Mucosa of descending colon (tissue), 3 donors: Measurements from ENCODE around the gene ROBO1. TPM values are rescaled to one million over a fixed set of nuclear protein-coding genes. Genes with fewer than 3 reads are reported as not detected.

Experiments used
- ATAC-seq: fragments of 200-7000 bp; cut with Tn5 transposase; one replicate; pipeline ENCODE4 v1.9.1; 2020; ENCODE audit warnings: mild to moderate bottlenecking, moderate library complexity
- DNase-seq, 3 donors: peaks; one replicate each; pipeline ENCODE4 v3.0.0-alpha.2; 2020
- H3K36me3 ChIP-seq: fragments of 200-600 bp; one replicate; pipeline ENCODE4 v1.8.0; 2021; ENCODE audit warnings: low read depth, mild to moderate bottlenecking
- H3K4me1 ChIP-seq: fragments of 200-600 bp; one replicate; pipeline ENCODE4 v1.8.0; 2021; ENCODE audit warnings: low read depth, mild to moderate bottlenecking
- H3K4me3 ChIP-seq: fragments of 200-600 bp; one replicate; pipeline ENCODE4 v1.8.0; 2021; ENCODE audit warnings: mild to moderate bottlenecking
- H3K9me3 ChIP-seq: fragments of 200-600 bp; one replicate; pipeline ENCODE4 v1.8.0; 2021; ENCODE audit warnings: mild to moderate bottlenecking
- intact Hi-C, 2 donors: fragments of 100-400 bp; cut with DNase I in 1 of 2; cut with micrococcal nuclease in 1 of 2; formaldehyde crosslinking; loops; one replicate each; pipeline versions ENCODE4 v1.11.0 to v1.11.1; 2022; cut with DNase I, micrococcal nuclease
- total RNA-seq, 3 donors: library from RNA; stranded (reverse); fragmentation: NEBNext Ultra II Directional in 2 of 3; extraction: Animal tissue kit (Norgen Biotek cat#: 25700) in 2 of 3; gene quantifications; one replicate each; pipeline versions ENCODE4 v1.2.1 to v1.2.4, GENCODE V29; 2021 to 2023
- TF ChIP-seq, protein P1 (sequence below): fragments of 200-600 bp; IDR thresholded peaks from one replicate; pipeline ENCODE4 v1.8.0; 2022; ENCODE audit warnings: antibody characterized with exemption, mild to moderate bottlenecking
- donor health status: DM: no; HTN: no; CAD: no; lungs with moderate emphysema.
- donor health status: DM: no; HTN: no; CAD: no.
- donor health status: DM: no; HTN: yes; CAD: no.

The ROBO1 gene
- total RNA-seq, 3 donors from 2014 or later = 4.3 to 22.7 (median 10.1) TPM

DNA sequence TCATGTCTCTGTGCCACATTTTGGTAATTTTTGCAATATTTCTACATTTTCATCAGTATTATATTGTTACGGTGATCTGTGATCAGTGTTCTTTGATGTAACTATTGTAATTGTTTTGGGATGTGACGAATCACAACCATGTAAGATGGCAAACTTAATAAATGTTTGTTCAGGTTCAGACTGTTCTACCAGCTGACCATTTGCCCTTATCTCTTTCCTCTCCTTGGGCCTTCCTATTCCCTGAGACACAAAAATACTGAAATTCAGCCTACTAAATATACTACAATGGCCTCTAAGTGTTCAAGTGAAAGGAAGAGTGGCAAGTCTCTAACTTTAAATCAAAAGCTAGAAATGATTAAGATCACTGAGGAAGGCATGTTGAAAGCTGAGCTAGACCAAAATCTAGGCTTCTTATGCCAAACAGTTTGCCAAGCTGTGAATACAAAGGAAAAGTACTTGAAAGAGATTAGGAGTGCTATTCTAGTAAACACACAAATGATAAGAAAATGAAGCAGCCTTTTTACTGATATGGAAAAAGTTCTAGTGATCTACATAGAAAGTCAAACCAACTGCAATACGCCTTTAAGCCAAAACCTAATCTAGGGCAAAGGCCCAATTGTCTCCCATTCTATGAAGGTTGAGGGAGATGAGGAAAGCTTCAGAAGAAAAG lies 952.8 kb downstream of the ROBO1 start:
- intact Hi-C loops = no loop called here
- no peak for ATAC-seq

DNA sequence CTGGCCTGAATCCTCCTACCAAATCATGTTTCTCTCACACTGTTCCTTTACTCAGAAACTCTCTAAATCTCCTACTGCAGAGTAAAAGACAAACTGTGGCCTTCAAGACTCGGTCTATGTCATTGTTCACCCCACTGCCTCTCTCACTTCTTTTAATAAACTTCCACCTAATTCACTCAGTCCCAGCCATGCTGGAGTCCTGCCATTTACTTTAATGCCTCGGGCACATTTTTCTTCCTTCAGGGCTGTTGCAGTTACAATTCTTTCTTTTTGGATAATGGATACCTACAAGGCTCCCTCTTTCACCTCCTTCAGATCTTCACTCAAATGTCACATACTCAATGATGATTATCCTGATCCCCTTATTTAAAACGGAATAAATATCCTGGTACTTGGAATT lies 955.6 kb downstream of the ROBO1 start:
- DNase-seq = no peak
- H3K9me3 ChIP-seq = no peaks in the 10 kb centered on the region
- H3K4me1 ChIP-seq = no peaks in the 10 kb centered on the region
- TF ChIP-seq, protein P1, sequence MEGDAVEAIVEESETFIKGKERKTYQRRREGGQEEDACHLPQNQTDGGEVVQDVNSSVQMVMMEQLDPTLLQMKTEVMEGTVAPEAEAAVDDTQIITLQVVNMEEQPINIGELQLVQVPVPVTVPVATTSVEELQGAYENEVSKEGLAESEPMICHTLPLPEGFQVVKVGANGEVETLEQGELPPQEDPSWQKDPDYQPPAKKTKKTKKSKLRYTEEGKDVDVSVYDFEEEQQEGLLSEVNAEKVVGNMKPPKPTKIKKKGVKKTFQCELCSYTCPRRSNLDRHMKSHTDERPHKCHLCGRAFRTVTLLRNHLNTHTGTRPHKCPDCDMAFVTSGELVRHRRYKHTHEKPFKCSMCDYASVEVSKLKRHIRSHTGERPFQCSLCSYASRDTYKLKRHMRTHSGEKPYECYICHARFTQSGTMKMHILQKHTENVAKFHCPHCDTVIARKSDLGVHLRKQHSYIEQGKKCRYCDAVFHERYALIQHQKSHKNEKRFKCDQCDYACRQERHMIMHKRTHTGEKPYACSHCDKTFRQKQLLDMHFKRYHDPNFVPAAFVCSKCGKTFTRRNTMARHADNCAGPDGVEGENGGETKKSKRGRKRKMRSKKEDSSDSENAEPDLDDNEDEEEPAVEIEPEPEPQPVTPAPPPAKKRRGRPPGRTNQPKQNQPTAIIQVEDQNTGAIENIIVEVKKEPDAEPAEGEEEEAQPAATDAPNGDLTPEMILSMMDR = no peak
- H3K4me3 ChIP-seq = no peak overlapping the region
- no peak for ATAC-seq
- intact Hi-C loops = no loop called here
- H3K36me3 ChIP-seq = no peaks in the 10 kb centered on the region

More for the DNA sequence above, 952.8 kb downstream of the ROBO1 start:
- no peak for DNase-seq
- no peaks in the 10 kb centered on the region for H3K4me1 ChIP-seq
- no peaks in the 10 kb centered on the region for H3K9me3 ChIP-seq
- no peaks in the 10 kb centered on the region for H3K36me3 ChIP-seq
- no peak overlapping the region for H3K4me3 ChIP-seq
- TF ChIP-seq, protein P1 = no peak

DNA sequence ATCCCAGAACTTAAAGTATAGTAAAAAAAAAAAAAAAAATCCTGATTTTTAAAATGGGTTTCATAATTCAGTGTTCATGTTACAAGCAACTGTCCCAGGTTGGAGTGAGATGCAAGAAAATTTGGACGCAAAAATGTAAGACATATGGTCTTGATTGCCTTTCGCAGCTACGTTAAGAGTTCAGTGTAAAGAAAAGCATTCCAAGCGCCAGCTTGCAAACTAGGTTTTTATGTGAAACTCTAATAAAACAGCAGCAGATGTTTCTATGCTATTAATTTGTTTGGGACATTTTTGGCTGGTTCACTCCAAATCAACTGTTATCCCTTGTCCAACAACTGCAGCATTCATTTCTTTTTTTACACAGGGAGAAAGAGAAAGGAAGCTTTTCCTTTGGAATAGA lies 957.8 kb downstream of the ROBO1 start:
- ATAC-seq (no peak), DNase-seq (no peak)
- intact Hi-C loops = no loop called here
- no peaks in the 10 kb centered on the region for H3K4me1 ChIP-seq
- no peak overlapping the region for H3K4me3 ChIP-seq
- TF ChIP-seq, protein P1 = no peak
- no peaks in the 10 kb centered on the region for H3K9me3 ChIP-seq
- H3K36me3 ChIP-seq = no peaks in the 10 kb centered on the region

DNA sequence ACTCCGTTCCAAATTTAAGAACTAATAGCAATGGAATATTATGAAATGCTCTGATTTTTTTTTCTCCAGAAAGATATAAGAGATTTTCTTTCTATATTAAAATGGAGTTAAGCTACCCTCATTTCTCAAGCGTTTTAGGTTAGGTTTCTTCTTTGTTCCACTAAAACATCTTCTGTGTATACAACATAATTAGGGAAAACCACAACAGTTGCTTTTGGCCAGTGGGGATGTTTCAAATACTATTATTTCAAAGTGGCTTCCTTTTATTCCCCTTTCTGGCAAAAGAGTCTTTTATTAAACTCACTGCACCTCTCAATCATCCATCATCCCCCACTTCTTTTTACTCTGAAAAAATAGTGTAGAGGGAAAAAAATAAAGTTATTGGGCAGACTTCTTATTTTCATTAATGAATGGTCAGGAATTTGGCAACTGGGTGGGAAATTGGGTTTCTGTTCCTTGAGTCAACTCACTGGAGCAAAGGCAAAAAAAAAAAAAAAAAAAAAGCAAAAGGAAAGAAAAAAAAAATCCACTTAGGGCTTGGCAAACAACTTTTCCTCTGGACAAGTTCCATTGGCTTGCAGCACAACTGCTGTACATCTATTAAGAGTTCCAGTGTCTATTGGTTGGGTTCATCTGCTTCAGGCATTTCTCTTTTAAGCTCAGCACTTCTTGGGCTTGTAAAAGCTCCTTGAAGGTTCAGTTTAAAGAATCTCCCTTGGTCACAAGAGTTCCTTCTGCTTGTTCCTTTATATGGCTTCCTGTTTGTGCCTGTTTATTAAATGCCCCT lies 963.4 kb downstream of the ROBO1 start:
- peak in 1 of 3 donors; percentile 6 for DNase-seq
- ATAC-seq = no peak
- TF ChIP-seq, protein P1 = no peak
- intact Hi-C loops = no loop called here
- Histone ChIP-seq H3K36me3 (no peaks in the 10 kb centered on the region), H3K4me1 (no peaks in the 10 kb centered on the region), H3K4me3 (no peak overlapping the region), H3K9me3 (no peaks in the 10 kb centered on the region)

DNA sequence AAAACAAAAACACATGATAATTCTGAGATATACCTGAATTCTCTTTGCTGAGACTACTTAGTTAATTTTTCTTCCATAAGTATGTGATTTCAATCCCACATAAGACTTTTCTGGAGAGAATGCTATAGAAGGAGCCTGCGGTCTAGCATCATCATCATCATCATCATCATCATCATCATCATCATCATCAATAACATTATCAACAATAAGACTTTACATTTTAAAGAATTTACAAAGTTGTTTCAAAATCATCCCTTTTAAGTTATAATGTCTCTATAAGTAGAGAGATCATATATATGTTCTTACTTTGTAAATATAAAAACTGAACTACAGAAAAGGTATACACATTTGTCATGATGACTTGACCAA lies 965.3 kb downstream of the ROBO1 start:
- H3K36me3 ChIP-seq = no peaks in the 10 kb centered on the region
- TF ChIP-seq, protein P1 = no peak
- no peak for ATAC-seq
- H3K9me3 ChIP-seq = no peaks in the 10 kb centered on the region
- no peaks in the 10 kb centered on the region for H3K4me1 ChIP-seq
- H3K4me3 ChIP-seq = no peak overlapping the region
- DNase-seq = no peak
- intact Hi-C loops = no loop called here
